Activated naive CD4-positive, alpha-beta T cell treated with anti-CD3 and anti-CD28 coated beads, Interleukin-2, amount 50 U/mL, for 72 hours (primary cell): ENCODE measurements around the gene SMAD3. TPM values are rescaled to one million over a fixed set of nuclear protein-coding genes. Genes with fewer than 3 reads are reported as not detected.

Experiments
- ATAC-seq, 2 donors: fragments of 150-1000 bp; cut with Tn5 transposase; 2 replicates each; pipeline ENCODE4 v1.10.0; 2021; ENCODE audit warnings: mild to moderate bottlenecking in 2 of 2, moderate library complexity in 2 of 2
- DNase-seq, 2 donors: peaks; one replicate each; pipeline ENCODE4 v3.0.0; 2021 to 2022; ENCODE audit warnings: low spot score in 2 of 2
- H3K27ac Mint-ChIP-seq, 2 donors: one replicate each; pipeline ENCODE4 v1.8.0; 2022; ENCODE audit warnings: mild to moderate bottlenecking in 2 of 2, mixed read lengths in 2 of 2
- H3K36me3 Mint-ChIP-seq, 2 donors: one replicate each; pipeline ENCODE4 v1.8.0; 2022; ENCODE audit warnings: mixed read lengths in 2 of 2
- H3K9me3 Mint-ChIP-seq, 2 donors: one replicate each; pipeline ENCODE4 v1.8.0; 2022; ENCODE audit warnings: mixed read lengths in 2 of 2
- total RNA-seq, 2 donors: library from RNA; stranded (reverse); gene quantifications; one replicate each; pipeline ENCODE4 v1.2.3, GENCODE V29; 2022

SMAD3 gene
- total RNA-seq, 2 donors from 2014 or later = 15.4 to 75.9 TPM

DNA sequence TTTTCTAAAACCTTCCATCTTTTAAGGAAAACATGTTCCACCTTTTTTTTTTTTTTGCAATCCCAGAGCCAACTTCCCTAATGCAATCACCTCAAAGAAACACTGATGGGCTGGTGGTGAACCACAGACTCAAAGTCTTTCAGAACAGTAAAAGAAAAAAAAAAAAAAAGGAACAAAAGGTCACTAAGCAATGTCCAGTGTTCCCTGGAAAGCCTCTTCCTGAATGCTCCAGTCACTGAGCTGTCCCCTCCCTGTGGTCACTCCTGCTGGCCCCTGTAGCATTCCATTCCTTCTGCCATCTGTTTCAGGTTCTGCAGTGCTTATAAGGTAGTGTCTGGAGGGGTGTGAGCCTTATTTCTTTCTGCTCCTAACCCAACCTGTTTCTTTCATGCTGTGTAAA lies 135.7 kb downstream of the SMAD3 start:
- no peak for ATAC-seq
- Mint-ChIP-seq H3K9me3 (peaks cover 4 to 8% of the 10 kb centered on the region in 2 donors), H3K27ac (no peak overlapping the region), H3K36me3 (peaks cover 35 to 36% of the 10 kb centered on the region in 2 donors)
- DNase-seq = no peak

DNA sequence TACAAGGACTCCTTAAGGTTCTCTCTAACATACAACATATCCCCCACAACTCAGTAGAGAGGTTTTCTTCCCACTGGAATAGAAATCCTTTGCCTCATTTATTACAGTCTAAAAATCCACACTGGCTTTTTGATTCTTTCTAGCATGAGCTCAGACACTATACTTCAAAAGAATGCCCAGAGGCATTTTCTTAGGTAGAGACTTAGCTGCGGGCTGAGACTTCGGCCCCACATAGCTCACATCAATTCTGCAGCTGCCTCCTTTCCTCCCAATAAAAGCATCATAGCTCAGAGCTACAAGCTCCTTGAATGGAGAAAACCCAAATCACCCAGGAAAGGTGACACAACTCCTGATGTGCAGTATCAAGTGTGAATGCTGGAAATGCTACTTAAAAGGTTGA lies 136.7 kb downstream of the SMAD3 start:
- H3K36me3 Mint-ChIP-seq = peaks cover 25 to 28% of the 10 kb centered on the region in 2 donors
- no peak overlapping the region for H3K27ac Mint-ChIP-seq
- ATAC-seq (no peak), DNase-seq (no peak)
- peaks cover 0 to under 1% of the 10 kb centered on the region in 2 donors for H3K9me3 Mint-ChIP-seq

DNA sequence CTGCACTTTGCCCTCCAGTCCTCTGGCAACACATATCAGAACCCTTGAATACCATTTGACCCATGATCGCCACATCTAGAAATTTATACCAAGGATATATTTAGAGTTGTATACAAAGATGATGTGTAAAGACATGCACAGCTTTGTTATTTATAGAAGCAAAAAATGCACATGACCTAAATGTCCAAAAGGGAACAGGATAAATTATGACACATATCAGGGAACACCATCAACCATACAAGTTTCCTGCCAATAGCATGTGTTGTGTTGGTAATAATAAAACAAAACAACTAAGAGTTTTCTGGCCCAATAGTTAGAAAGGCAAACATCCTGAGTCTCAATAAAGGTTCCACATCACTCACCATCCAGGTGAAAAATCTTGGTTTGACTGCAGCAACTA lies 137.6 kb downstream of the SMAD3 start:
- Mint-ChIP-seq H3K36me3 (peaks cover 19 to 21% of the 10 kb centered on the region in 2 donors), H3K9me3 (no peaks in the 10 kb centered on the region), H3K27ac (no peak overlapping the region)
- ATAC-seq = no peak
- no peak for DNase-seq

DNA sequence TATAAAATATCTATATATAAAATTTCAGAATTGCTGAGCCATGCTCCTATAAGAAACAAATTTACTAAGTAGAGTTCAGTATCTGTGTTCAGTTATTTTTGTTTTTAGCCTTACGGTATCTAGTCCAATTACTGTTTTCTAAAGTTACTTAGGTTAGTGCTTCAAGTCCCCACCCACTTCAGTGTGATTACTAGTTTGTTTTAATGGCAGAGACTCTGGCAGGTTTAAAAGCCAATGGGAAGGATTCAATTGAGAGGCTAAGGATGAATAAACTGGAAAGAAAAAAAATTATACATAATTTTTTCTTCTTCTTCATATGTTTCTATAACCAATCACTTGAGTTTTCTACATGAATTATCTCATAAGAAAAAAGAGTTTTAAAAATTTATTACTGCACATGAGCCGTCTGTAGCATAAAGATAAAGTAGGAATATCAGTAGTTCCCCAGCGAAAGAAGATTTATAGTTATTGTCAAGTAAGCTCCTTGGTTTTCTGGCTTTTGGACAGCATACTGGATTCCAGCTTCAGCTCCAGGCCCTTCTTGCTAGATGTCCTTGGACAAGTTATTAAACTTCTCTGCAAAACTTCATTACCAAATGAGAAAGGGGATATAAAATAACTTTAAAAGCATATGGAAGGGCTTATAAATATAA lies 142.3 kb downstream of the SMAD3 start:
- DNase-seq = no peak
- Mint-ChIP-seq H3K36me3 (peaks cover 0 to 14% of the 10 kb centered on the region in 2 donors), H3K9me3 (no peaks in the 10 kb centered on the region), H3K27ac (no peak overlapping the region)
- no peak for ATAC-seq

DNA sequence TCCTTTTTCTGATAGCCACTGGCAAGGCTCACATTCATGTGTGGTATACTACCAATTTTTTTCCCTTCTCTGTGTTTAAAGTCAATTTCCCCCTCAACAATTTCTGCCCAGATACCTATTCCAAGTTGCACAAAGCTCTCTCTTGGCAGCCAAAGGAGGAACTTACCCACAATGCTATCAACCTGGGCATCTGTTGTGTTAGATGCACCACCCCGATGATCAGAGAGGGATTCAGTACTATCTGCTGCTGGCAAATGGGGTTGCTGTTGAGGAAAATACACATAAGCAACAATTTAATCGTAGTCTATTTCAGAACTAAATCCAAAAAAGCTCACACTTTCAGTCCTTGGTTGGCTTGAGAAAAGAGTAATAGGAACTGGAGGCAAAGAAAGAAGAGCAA lies 143.0 kb downstream of the SMAD3 start:
- ATAC-seq = no peak
- no peak for DNase-seq
- Mint-ChIP-seq H3K9me3 (no peaks in the 10 kb centered on the region), H3K36me3 (peaks cover 0 to 10% of the 10 kb centered on the region in 2 donors), H3K27ac (no peak overlapping the region)

DNA sequence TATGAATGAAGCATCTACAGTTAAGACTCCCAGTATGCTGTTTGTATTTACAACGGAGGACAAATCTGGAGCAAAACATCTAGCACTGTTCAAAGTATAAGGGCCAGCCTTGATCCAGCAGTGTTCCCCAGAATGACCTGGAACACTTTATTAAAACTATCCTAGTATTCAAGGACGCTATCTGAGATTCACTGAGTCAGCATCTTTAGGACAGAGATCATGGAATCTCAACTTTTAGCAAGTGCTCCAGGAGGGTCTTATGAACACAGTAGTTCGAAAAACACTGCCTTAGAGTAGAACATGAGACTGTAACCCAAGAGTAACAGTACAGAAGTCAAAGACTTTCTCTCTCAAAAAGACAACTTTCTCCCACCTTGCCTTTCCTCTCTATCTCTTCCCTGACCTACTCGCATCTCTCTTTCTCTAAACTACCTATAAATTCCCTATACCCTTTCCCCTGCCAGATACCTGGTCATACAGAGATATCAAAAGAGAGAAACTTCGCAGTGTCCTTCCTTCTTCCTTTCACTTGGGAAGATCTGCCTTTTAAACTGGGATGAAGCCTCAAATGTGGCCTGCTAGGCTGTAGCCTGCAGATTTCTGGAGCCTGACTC lies 145.3 kb downstream of the SMAD3 start:
- DNase-seq = no peak
- H3K9me3 Mint-ChIP-seq = no peaks in the 10 kb centered on the region
- H3K27ac Mint-ChIP-seq = peak overlapping the region in 1 of 2 donors; percentile 4
- ATAC-seq = no peak
- peaks cover 0 to 4% of the 10 kb centered on the region in 2 donors for H3K36me3 Mint-ChIP-seq

DNA sequence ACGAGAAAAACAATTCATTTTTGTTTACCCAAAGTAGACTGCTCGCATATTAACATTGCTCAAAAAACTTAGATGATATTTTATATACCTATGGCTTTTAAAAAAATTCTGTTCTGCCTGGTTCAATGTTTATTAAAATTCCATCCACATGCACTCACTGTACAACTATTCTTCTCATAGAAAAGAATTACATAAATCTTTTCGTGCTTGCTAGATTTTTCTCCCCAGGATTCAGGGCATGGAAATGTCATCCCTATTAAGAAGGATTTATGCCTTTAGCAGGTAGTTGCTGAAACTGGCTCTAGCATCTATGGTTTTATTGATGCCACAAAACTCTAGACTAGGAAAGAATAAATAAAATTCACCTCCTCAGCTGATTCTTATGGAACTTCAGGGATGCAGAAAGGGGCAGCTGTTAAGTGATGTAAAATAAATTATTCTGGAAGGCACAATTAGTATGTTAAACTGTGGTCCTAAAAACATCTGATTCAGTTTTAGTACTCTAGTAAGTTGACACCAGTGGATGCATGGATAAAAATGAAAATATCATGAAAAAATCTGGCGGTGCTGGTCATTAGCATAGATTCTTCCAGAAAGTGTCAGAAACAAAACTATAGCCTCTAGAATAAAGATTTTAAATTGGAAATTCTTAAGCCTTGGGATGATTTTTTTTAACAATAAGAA lies 147.4 kb downstream of the SMAD3 start:
- DNase-seq (no peak), ATAC-seq (no peak)
- peaks cover 0 to 4% of the 10 kb centered on the region in 2 donors for H3K36me3 Mint-ChIP-seq
- no peak overlapping the region for H3K27ac Mint-ChIP-seq
- H3K9me3 Mint-ChIP-seq = no peaks in the 10 kb centered on the region

DNA sequence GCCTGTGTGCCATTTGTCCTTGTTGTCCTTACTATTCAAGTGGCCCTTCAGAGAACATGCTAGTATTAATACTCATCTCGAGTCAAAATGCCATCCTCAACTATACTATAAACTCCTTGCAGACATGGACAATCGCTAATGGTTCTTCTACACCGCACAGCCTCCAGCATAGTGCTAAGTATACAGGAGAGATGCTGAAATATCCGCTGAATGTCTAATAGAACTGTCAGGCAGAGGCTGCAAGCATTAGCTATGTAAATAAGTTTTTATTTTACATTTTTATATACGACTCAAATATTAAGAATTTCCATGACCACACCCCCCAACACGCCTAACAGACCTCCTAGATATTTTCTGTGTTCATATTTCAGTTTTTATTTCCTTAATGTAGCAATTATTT lies 149.7 kb downstream of the SMAD3 start:
- DNase-seq = no peak
- no peak overlapping the region for H3K27ac Mint-ChIP-seq
- ATAC-seq = no peak
- no peaks in the 10 kb centered on the region for H3K9me3 Mint-ChIP-seq
- peaks cover 9 to 14% of the 10 kb centered on the region in 2 donors for H3K36me3 Mint-ChIP-seq

DNA sequence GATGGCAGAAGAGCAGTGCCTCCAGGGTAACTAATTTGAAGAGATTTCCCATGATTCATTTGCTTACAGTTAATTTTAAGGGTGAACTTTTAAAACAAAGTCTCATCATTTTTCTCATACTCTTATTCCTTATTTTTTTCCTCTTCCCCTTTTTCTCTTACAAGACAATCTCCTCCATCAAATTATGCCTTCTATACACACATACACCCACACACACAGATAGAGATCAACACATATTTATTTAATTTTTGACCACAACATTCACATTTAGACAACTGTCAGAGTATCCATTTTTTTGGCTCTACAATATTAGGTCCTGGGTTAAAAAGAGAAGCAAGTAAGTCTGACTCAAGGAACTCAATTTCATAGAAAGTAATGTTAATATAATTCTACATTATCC lies 151.5 kb downstream of the SMAD3 start:
- Mint-ChIP-seq H3K27ac (no peak overlapping the region), H3K9me3 (no peaks in the 10 kb centered on the region), H3K36me3 (peaks cover 9 to 14% of the 10 kb centered on the region in 2 donors)
- DNase-seq (no peak), ATAC-seq (no peak)

DNA sequence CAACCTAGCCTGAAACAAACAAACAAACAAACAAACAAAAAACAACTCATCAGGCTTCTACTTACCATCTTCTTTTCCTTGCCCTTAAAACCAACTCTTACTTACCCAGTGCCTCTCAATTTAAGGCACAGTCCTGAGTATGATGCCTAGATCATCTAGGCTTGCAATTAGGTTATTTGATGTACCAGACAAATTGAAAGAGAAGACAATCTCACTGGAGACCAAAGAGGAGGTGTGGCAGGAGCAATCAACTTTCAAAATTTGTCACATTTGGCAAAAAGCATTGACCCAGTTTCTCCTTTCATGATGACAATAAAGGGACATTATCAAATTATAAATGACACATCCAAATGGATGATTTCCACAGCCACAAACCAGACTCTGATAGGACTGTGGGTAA lies 153.0 kb downstream of the SMAD3 start:
- peak overlapping the region in 1 of 2 donors; percentile 51 for H3K27ac Mint-ChIP-seq
- ATAC-seq = peak in 1 of 2 donors; percentile 20
- no peak for DNase-seq
- H3K9me3 Mint-ChIP-seq = no peaks in the 10 kb centered on the region
- H3K36me3 Mint-ChIP-seq = peaks cover 9 to 14% of the 10 kb centered on the region in 2 donors

DNA sequence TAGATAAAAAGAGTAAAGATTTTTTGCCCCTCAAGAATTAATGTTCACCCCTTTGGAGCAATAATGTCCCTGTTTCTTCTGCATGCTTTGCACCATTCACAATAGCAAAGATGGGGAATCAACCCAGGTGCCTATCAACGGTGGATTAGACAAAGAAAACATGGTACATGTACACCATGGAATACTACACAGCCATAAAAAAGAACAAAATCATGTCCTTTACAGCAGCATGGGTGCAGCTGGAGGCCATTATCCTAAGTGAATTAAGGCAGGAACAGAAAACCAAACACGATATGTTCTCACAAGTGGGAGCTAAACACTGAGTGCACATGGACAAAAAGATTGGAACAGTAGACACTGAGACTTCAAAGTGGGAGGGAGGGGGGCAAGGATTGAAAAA lies 153.9 kb downstream of the SMAD3 start:
- DNase-seq (no peak), ATAC-seq (no peak)
- Mint-ChIP-seq H3K27ac (no peak overlapping the region), H3K9me3 (no peaks in the 10 kb centered on the region), H3K36me3 (peaks cover 9 to 14% of the 10 kb centered on the region in 2 donors)

DNA sequence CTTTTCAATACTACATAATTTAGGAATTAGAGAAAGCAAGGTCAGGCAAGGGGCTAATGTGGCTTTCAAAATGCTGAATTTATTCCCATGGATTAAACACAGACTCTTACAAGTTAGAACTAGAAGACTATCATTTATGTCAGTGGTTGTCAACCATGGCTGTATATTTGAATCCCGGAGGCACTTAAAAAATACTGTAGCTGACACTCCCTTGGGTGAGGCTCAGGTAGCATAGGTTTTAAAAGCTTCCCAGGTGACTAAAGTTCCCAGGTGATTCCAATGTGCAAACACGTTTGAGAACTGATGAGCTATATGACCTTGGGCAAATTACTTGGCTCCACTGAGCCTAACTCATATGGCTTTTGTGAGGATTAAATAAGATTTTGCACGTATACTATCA lies 159.5 kb downstream of the SMAD3 start:
- no peak for DNase-seq
- no peak for ATAC-seq
- no peaks in the 10 kb centered on the region for H3K9me3 Mint-ChIP-seq
- no peak overlapping the region for H3K27ac Mint-ChIP-seq
- H3K36me3 Mint-ChIP-seq = peaks cover 0 to 14% of the 10 kb centered on the region in 2 donors

DNA sequence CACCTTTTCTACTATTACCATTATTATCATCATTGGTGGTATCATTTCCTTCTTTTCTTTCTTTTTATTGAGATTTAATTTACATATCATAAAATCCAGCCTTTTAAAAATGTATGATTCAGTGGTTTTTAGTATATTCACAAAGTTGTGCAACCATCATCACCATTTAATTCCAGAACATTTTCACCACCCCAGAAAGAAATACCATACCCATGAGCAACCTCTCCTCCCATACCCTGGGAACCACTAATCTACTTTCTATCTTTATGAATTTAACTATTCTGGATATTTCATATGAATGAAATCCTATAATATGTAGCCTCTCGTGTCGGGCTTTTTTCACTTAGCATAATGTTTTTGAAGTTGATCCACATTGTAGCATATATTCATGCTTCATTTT lies 159.9 kb downstream of the SMAD3 start:
- Mint-ChIP-seq H3K27ac (no peak overlapping the region), H3K9me3 (no peaks in the 10 kb centered on the region), H3K36me3 (peaks cover 3 to 14% of the 10 kb centered on the region in 2 donors)
- ATAC-seq = no peak
- no peak for DNase-seq

DNA sequence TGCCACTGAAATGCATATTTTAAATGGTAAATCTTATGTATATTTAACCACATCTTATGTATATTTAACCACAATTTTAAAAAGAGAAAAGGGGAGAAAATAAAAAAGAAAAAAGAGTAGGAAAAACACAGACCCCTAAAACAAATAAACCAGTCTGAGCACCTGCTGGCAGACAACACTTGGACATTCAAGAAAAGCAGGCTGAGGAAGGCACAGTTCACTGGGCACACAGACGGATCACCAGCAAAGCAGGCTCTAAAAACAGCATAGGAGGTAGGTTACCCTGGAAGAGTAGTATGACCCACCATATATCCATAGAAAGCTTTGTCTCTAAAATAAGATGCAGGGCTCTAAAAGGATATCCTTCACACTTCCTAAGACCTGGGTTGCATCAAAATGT lies 162.0 kb downstream of the SMAD3 start:
- DNase-seq (no peak), ATAC-seq (no peak)
- H3K9me3 Mint-ChIP-seq = no peaks in the 10 kb centered on the region
- no peak overlapping the region for H3K27ac Mint-ChIP-seq
- peaks cover 17 to 29% of the 10 kb centered on the region in 2 donors for H3K36me3 Mint-ChIP-seq

DNA sequence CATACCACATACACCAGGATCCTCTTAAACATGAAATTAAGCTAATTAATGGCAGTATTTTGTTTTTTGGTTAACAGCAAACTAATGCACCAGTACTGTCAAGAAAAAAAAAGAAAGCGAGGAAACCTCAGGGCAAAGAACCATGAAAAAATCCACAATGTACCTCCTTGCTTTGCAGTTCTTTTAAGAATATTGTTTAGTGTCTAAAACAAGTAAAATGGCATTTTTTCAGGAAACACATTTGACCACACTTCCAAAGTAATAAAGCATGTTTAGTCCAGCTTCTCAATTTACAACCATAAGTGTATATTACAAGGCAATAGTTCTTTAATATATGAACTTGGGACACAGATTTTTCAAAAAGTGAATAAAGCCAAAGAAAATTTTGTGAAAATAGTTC lies 162.4 kb downstream of the SMAD3 start:
- no peak for ATAC-seq
- peaks cover 20 to 31% of the 10 kb centered on the region in 2 donors for H3K36me3 Mint-ChIP-seq

DNA sequence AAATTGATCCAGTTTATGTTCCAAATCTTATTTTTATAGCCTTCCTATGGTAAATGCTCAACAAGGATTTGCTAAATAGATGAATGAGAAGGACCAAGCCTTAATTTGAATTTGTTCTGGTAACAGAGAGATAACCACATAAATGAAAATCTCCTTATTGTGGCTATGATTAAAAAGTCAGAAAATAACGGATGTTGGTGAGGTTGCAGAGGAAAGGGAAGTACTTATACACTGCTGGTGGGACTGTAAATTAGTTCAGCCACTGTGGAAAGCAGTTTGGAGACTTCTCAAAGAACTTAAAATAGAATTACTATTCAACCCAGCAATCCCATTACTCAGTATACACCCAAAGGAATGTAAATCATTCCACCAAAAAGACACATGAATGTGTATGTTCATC lies 162.9 kb downstream of the SMAD3 start:
- ATAC-seq (no peak), DNase-seq (no peak)
- peaks cover 24 to 35% of the 10 kb centered on the region in 2 donors for H3K36me3 Mint-ChIP-seq
- peak overlapping the region in 1 of 2 donors; percentile 9 for H3K27ac Mint-ChIP-seq
- H3K9me3 Mint-ChIP-seq = no peaks in the 10 kb centered on the region

More for the DNA sequence above, 162.4 kb downstream of the SMAD3 start:
- Mint-ChIP-seq H3K9me3 (no peaks in the 10 kb centered on the region), H3K27ac (no peak overlapping the region)
- no peak for DNase-seq

DNA sequence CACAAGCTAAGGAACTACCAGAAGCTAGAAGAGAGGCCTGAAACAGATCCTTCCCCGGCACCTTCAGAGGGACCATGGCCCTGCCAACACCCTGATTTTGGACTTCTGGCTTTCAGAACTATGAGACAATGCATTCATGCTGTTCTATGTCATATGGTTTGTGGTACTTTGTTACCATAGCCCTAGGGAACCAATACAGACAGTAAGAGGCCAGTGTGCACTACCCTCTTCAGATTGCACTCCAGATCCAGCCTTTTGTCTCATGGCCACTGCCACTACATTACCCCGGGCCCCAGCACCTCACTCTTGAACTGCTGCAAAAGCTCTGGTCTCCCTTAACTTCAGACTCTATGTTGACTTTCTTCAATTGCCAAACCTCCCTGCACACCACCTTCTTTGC lies 165.1 kb downstream of the SMAD3 start:
- no peak for ATAC-seq
- Mint-ChIP-seq H3K27ac (peak overlapping the region in 1 of 2 donors; percentile 8), H3K9me3 (no peaks in the 10 kb centered on the region), H3K36me3 (peaks cover 30 to 48% of the 10 kb centered on the region in 2 donors)
- no peak for DNase-seq
